Stimulated activated CD8-positive, alpha-beta memory T cell treated with anti-CD3 and anti-CD28 coated beads, Interleukin-15, amount 100 ng/mL, for 48 hours (primary cell): ENCODE results near the gene RFX2.
"Not testable (repeated sequence)": the region's sequence is repeated elsewhere in the genome, so short reads cannot be mapped to it uniquely, and the experiment has no call there.

Source experiments
- DNase-seq, 2 donors: peaks; one replicate each; pipeline ENCODE4 v3.0.0-alpha.2; 2020; ENCODE audit warnings: low read depth in 2 of 2

The RFX2 gene

GRCh38 chr19:6074709-6075403 lies 35.4 kb downstream of the RFX2 start:
- DNase-seq: no peak

- DNase-seq: no peak
These were observed 36.2 kb downstream of the RFX2 start for GRCh38 chr19:6073858-6074708.

- not testable (repeated sequence) for DNase-seq
These were observed 37.1 kb downstream of the RFX2 start for GRCh38 chr19:6073233-6073632.

GRCh38 chr19:6071875-6072274 lies 38.4 kb downstream of the RFX2 start:
- no peak for DNase-seq

- DNase-seq: no peak
These were observed 39.4 kb downstream of the RFX2 start for GRCh38 chr19:6070720-6071485.

- DNase-seq: no peak
These were observed 40.1 kb downstream of the RFX2 start for GRCh38 chr19:6070207-6070681.

- no peak for DNase-seq
These were observed 41.0 kb downstream of the RFX2 start for GRCh38 chr19:6069268-6069791.

GRCh38 chr19:6068711-6069110 lies 41.6 kb downstream of the RFX2 start:
- no peak for DNase-seq

GRCh38 chr19:6067975-6068374 lies 42.3 kb downstream of the RFX2 start:
- DNase-seq: no peak

GRCh38 chr19:6066661-6067646 lies 43.3 kb downstream of the RFX2 start:
- no peak for DNase-seq

- DNase-seq: peak; percentile 37 to 48
These were observed 44.5 kb downstream of the RFX2 start for GRCh38 chr19:6065685-6066374.

GRCh38 chr19:6064336-6065073 lies 45.8 kb downstream of the RFX2 start:
- DNase-seq: no peak

GRCh38 chr19:6063576-6064335 lies 46.5 kb downstream of the RFX2 start:
- no peak for DNase-seq

- DNase-seq: no peak
These were observed 47.2 kb downstream of the RFX2 start for GRCh38 chr19:6062961-6063575.

- peak in 1 of 2 donors; percentile 49 for DNase-seq
These were observed 48.0 kb downstream of the RFX2 start for GRCh38 chr19:6062274-6062673.

- no peak for DNase-seq
These were observed 48.7 kb downstream of the RFX2 start for GRCh38 chr19:6061376-6062130.

- DNase-seq: peak in 1 of 2 donors; percentile 36
These were observed 49.5 kb downstream of the RFX2 start for GRCh38 chr19:6060600-6061375.
